ENCODE results near the gene CAMK2D.

DNA sequence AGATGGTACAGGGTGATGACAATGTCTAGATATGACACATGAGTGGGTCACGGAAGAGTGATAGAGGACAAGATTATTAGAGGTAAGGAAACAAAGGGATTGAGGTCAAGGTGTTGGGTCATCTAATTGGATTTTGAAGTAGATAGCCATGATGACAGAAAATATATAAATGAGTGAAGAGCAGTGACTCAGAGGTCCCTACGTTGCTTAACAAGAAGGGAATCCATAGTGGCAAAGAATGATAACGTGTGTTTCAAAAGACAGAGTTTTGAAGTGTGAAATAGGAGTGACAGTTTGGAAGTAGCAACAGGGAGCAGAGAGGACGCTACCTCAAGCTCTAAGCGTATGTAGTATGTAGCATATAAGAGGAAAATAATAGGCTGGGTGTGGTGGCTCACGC lies 22.2 kb upstream of the CAMK2D start:
- TF ChIP-seq, protein P1, sequence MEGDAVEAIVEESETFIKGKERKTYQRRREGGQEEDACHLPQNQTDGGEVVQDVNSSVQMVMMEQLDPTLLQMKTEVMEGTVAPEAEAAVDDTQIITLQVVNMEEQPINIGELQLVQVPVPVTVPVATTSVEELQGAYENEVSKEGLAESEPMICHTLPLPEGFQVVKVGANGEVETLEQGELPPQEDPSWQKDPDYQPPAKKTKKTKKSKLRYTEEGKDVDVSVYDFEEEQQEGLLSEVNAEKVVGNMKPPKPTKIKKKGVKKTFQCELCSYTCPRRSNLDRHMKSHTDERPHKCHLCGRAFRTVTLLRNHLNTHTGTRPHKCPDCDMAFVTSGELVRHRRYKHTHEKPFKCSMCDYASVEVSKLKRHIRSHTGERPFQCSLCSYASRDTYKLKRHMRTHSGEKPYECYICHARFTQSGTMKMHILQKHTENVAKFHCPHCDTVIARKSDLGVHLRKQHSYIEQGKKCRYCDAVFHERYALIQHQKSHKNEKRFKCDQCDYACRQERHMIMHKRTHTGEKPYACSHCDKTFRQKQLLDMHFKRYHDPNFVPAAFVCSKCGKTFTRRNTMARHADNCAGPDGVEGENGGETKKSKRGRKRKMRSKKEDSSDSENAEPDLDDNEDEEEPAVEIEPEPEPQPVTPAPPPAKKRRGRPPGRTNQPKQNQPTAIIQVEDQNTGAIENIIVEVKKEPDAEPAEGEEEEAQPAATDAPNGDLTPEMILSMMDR (IDR thresholded peaks at IDR 0.05) = no peak
- TF ChIP-seq POLR2AphosphoS2 (conservative IDR thresholded peaks at IDR 0.05; ENCODE audit: low read length) = no peak
- TF ChIP-seq RFX5 (IDR thresholded peaks at IDR 0.05) = no peak
- TF ChIP-seq POLR2A (IDR thresholded peaks at IDR 0.05; ENCODE audit: low read length) = no peak
- no peak for TF ChIP-seq CBX2 (IDR thresholded peaks at IDR 0.05; ENCODE audit: borderline replicate concordance, low read depth)
- no peak for TF ChIP-seq CHD4 (IDR thresholded peaks at IDR 0.05; ENCODE audit: borderline replicate concordance)
- no peak for TF ChIP-seq EP300 (IDR thresholded peaks at IDR 0.05)
- TF ChIP-seq, protein P2, sequence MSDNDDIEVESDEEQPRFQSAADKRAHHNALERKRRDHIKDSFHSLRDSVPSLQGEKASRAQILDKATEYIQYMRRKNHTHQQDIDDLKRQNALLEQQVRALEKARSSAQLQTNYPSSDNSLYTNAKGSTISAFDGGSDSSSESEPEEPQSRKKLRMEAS (IDR thresholded peaks at IDR 0.05) = no peak
- TF ChIP-seq MYC (IDR thresholded peaks at IDR 0.05; ENCODE audit: borderline replicate concordance, low read length) = no peak
- TF ChIP-seq RNF2 (IDR thresholded peaks at IDR 0.05; ENCODE audit: borderline replicate concordance, low read depth) = no peak
- TF ChIP-seq NPAS2 (CRISPR knock-in tag; IDR thresholded peaks at IDR 0.05; ENCODE audit: borderline replicate concordance) = no peak

Measured in A549 (cell line).